Suprapubic skin (tissue), 4 donors: ENCODE data around the gene EXTL2.

Experiments used
- EP300 ChIP-seq: sonication (generic); formaldehyde crosslinking; IDR thresholded peaks from one replicate; pipeline ENCODE4 v1.6.1; 2017; ENCODE audit warnings: antibody characterized with exemption
- POLR2A ChIP-seq, 2 donors: fragments of 450-650 bp; IDR thresholded peaks; one replicate each; pipeline ENCODE4 v1.6.1; 2017; ENCODE audit warnings: antibody characterized with exemption in 2 of 2, mild to moderate bottlenecking in 2 of 2, moderate library complexity in 2 of 2
- POLR2AphosphoS5 ChIP-seq, 3 donors: sonication (generic); formaldehyde crosslinking; IDR thresholded peaks; one replicate each; pipeline ENCODE4 v1.6.1; 2017; ENCODE audit warnings: antibody characterized with exemption in 3 of 3
- TF ChIP-seq, protein P1 (sequence below), 2 donors: fragments of 200-600 bp in 1 of 2; fragments of 450-650 bp in 1 of 2; sonication (generic) in 1 of 2; IDR thresholded peaks; one replicate each; pipeline ENCODE4 v1.5.1; 2016 to 2019; ENCODE audit warnings: antibody characterized with exemption in 2 of 2, mild to moderate bottlenecking in 1 of 2, moderate library complexity in 1 of 2

GRCh38 chr1:100866901-100867206, 27.8 kb downstream of the EXTL2 start:
- TF ChIP-seq EP300, result no peak
- TF ChIP-seq, protein P1, sequence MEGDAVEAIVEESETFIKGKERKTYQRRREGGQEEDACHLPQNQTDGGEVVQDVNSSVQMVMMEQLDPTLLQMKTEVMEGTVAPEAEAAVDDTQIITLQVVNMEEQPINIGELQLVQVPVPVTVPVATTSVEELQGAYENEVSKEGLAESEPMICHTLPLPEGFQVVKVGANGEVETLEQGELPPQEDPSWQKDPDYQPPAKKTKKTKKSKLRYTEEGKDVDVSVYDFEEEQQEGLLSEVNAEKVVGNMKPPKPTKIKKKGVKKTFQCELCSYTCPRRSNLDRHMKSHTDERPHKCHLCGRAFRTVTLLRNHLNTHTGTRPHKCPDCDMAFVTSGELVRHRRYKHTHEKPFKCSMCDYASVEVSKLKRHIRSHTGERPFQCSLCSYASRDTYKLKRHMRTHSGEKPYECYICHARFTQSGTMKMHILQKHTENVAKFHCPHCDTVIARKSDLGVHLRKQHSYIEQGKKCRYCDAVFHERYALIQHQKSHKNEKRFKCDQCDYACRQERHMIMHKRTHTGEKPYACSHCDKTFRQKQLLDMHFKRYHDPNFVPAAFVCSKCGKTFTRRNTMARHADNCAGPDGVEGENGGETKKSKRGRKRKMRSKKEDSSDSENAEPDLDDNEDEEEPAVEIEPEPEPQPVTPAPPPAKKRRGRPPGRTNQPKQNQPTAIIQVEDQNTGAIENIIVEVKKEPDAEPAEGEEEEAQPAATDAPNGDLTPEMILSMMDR (IDR thresholded peaks at IDR 0.05), result no peak
- TF ChIP-seq POLR2A (IDR thresholded peaks at IDR 0.05), result no peak
- no peak for TF ChIP-seq POLR2AphosphoS5 (IDR thresholded peaks at IDR 0.05)
